Thyroid gland (tissue), 4 donors: ENCODE data around the gene PCDH19. TPM values are rescaled to one million over a fixed set of nuclear protein-coding genes. Genes with fewer than 3 reads are reported as not detected.

Experiments
- DNase-seq, 2 donors: peaks; one replicate each; pipeline ENCODE4 v3.0.0-alpha.2; 2019
- H3K27ac ChIP-seq, 3 donors: fragments of 200-600 bp; sonication (generic); 1 replicate in 2 of 3; 2 replicates in 1 of 3; pipeline ENCODE4 v1.5.1; 2016 to 2019; ENCODE audit warnings: mild to moderate bottlenecking in 1 of 3, moderate library complexity in 1 of 3
- H3K27me3 ChIP-seq: fragments of 200-600 bp; sonication (generic); one replicate; pipeline ENCODE4 v1.5.1; 2019
- H3K36me3 ChIP-seq, 2 donors: fragments of 200-600 bp; sonication (generic); one replicate each; pipeline ENCODE4 v1.5.1; 2016 to 2019
- H3K4me1 ChIP-seq, 2 donors: fragments of 200-600 bp; sonication (generic); one replicate each; pipeline ENCODE4 v1.5.1; 2017 to 2019
- H3K4me3 ChIP-seq, 3 donors: fragments of 200-600 bp; sonication (generic); replicated peaks in 1 of 3; 1 replicate in 2 of 3; 2 replicates in 1 of 3; pipeline ENCODE4 v1.5.1; 2016; ENCODE audit warnings: mild to moderate bottlenecking in 1 of 3
- H3K9me3 ChIP-seq: fragments of 200-600 bp; sonication (generic); one replicate; pipeline ENCODE4 v1.5.1; 2017
- POLR2A ChIP-seq, 2 donors: fragments of 450-650 bp; IDR thresholded peaks; one replicate each; pipeline ENCODE4 v1.6.1; 2017; ENCODE audit warnings: antibody characterized with exemption in 2 of 2, mild to moderate bottlenecking in 2 of 2, moderate library complexity in 1 of 2
- WGBS, 2 donors: methylation state at CpG; one replicate each; pipeline ENCODE4 v1.1.5; 2017; 5-methylcytosine and 5-hydroxymethylcytosine counted together
- intact Hi-C: fragments of 100-400 bp; cut with DNase I; formaldehyde crosslinking; loops from one replicate; pipeline ENCODE4 v1.15.1; 2023
- total RNA-seq, 4 donors: library from RNA; depleted of rRNA; stranded (reverse); fragments of >200 nt; gene quantifications; one replicate each; pipeline ENCODE4 v1.2.3, GENCODE V29; 2016
- TF ChIP-seq, protein P1 (sequence below), 6 experiments: fragments of 200-600 bp in 3 of 6; fragments of 450-650 bp in 3 of 6; sonication (generic) in 3 of 6; IDR thresholded peaks; one replicate each; pipeline ENCODE4 v1.5.1; 2016 to 2019; ENCODE audit warnings: antibody characterized with exemption in 6 of 6, mild to moderate bottlenecking in 2 of 6, inconsistent platforms in 1 of 6, moderate library complexity in 1 of 6

The PCDH19 gene
- total RNA-seq, 4 donors from 2014 or later: 0.40 to 0.88 (median 0.52) TPM

DNA sequence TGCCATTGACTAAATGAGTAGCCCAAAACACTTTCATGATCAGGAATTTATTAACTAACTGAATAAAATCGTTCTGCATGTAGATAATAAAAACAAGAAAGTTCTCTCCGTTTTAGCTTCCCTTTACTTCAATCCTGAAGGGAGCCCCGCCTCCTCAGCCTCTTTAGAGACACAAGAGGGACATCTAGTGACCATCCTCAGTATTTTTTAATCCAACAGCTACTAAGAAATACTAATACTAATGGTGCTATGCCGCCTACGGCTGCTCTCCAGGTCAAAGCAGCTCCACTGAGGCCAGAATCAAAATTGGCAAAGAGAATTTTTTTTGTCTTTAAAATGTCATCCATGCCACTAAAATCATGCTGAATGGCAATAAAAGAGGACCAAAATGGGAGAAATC, 3.2 kb upstream of the PCDH19 start:
- no peaks in the 10 kb centered on the region for H3K9me3 ChIP-seq
- intact Hi-C loops: no loop called here
- WGBS, 2 donors: 1% methylated on average over 5 of the region's 5 CpGs

DNA sequence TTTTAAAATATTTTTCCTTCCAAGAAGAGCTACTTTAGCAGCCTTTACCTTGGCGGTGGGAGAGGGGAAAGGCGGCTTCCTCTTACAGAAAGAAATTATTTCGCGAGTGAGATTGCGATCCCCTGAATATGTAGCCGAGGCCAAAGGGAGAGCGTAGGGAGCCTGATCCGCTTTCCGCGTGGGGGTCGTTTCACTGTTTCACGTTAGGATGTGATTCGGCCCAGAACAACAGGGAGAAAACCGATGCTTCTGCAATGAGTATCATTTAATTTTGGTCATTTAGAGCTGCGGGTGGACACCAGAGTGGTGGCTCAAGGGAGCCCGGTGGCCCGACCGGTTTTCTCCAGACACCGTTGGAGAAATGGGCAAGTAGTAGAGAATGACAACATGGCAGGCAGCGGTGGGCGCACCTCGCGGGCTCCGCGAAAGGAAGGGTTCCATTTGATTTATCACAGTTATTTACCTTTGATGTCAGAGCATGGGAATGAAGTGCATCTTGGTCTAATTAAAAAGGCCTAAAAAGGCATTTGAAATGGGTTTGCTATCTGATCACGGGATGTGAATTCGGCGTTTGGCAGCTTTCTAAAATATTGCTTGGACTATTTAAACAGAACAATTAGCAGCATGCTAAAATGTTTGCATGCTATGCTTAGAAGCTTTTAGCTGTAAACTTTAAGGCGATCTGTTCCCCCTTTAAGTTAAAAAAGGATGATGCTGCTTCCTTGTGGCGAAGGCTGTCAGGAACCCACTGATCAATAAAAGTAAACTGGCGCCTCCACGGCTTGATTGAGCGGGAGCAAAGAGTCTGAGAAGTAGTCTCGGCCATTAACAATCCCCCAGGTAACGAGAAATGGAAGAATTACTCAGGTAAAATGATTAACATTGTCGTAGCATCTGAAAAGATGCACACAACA, 2.0 kb upstream of the PCDH19 start:
- Histone ChIP-seq H3K27me3 (peaks cover 17% of the 10 kb centered on the region), H3K27ac (no peak overlapping the region), H3K4me3 (no peak overlapping the region), H3K9me3 (no peaks in the 10 kb centered on the region), H3K4me1 (peaks cover 0 to 16% of the 10 kb centered on the region in 2 donors), H3K36me3 (no peaks in the 10 kb centered on the region)
- intact Hi-C loops: no loop called here
- DNase-seq: no peak
- TF ChIP-seq POLR2A (IDR thresholded peaks at IDR 0.05): no peak
- TF ChIP-seq, protein P1, sequence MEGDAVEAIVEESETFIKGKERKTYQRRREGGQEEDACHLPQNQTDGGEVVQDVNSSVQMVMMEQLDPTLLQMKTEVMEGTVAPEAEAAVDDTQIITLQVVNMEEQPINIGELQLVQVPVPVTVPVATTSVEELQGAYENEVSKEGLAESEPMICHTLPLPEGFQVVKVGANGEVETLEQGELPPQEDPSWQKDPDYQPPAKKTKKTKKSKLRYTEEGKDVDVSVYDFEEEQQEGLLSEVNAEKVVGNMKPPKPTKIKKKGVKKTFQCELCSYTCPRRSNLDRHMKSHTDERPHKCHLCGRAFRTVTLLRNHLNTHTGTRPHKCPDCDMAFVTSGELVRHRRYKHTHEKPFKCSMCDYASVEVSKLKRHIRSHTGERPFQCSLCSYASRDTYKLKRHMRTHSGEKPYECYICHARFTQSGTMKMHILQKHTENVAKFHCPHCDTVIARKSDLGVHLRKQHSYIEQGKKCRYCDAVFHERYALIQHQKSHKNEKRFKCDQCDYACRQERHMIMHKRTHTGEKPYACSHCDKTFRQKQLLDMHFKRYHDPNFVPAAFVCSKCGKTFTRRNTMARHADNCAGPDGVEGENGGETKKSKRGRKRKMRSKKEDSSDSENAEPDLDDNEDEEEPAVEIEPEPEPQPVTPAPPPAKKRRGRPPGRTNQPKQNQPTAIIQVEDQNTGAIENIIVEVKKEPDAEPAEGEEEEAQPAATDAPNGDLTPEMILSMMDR (IDR thresholded peaks at IDR 0.05): no peak
- 24 to 43% methylated on average over 23 to 35 of the region's 36 CpGs for WGBS, 2 donors

More for the DNA sequence above, 3.2 kb upstream of the PCDH19 start:
- no peak overlapping the region for H3K4me3 ChIP-seq
- no peak overlapping the region for H3K27ac ChIP-seq
- no peaks in the 10 kb centered on the region for H3K36me3 ChIP-seq
- TF ChIP-seq, protein P1 (IDR thresholded peaks at IDR 0.05): peak in 4 of 6 experiments; percentile 39 to 55 (median 46)
- no peak for TF ChIP-seq POLR2A (IDR thresholded peaks at IDR 0.05)
- peaks cover 17% of the 10 kb centered on the region for H3K27me3 ChIP-seq
- peaks cover 0 to 16% of the 10 kb centered on the region in 2 donors for H3K4me1 ChIP-seq
- DNase-seq: peak; percentile 39 to 49

DNA sequence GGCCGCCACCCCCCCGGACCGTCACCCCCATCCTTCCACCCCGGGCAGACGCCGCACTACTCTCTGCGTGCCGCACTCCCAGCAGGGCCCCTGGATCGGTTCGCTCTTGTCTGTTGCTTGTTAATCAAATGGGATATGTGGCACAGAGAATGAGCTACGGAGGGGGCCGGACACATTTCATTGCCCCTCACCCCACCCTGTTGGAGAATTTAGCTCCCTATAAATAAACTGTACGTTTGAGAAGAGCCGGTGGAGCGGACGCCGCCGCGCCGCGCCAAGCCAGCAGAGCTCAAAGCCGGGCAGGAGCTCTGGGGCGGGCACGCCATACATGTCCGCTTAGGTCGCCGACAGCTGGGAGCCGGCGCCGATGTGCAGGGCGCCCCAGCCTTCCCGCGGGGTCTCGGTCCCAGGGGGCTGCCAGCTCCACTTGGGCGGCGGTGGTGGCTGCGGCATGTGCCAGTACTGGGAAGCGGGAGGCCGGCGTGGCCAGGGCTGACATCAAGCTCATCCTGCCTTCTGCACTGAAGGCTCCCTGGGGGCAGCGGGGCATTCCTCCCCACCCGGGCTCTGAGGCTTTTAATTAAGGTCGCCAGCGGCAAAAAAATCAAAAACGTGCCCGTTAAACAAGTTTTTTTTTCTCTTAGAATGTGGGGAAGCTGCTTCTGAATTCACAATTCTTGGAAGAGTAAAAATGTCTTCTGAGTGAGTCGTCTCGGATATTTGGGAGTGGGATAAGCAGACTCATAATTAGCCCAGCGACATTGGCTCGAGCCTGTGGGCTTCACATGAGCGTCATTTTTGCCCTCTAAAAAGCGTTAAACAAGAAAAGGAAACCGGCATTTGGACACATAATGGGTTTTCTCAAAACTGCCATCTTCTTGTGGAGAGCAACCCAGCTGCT, 1.1 kb upstream of the PCDH19 start:
- DNase-seq: no peak
- Histone ChIP-seq H3K27ac (no peak overlapping the region), H3K9me3 (no peaks in the 10 kb centered on the region), H3K4me1 (peaks cover 0 to 16% of the 10 kb centered on the region in 2 donors), H3K36me3 (no peaks in the 10 kb centered on the region), H3K4me3 (no peak overlapping the region), H3K27me3 (peaks cover 20% of the 10 kb centered on the region)
- 4 to 19% methylated on average over 11 to 24 of the region's 53 CpGs for WGBS, 2 donors
- intact Hi-C loops: no loop called here
- no peak for TF ChIP-seq POLR2A (IDR thresholded peaks at IDR 0.05)
- TF ChIP-seq, protein P1 (IDR thresholded peaks at IDR 0.05): no peak

DNA sequence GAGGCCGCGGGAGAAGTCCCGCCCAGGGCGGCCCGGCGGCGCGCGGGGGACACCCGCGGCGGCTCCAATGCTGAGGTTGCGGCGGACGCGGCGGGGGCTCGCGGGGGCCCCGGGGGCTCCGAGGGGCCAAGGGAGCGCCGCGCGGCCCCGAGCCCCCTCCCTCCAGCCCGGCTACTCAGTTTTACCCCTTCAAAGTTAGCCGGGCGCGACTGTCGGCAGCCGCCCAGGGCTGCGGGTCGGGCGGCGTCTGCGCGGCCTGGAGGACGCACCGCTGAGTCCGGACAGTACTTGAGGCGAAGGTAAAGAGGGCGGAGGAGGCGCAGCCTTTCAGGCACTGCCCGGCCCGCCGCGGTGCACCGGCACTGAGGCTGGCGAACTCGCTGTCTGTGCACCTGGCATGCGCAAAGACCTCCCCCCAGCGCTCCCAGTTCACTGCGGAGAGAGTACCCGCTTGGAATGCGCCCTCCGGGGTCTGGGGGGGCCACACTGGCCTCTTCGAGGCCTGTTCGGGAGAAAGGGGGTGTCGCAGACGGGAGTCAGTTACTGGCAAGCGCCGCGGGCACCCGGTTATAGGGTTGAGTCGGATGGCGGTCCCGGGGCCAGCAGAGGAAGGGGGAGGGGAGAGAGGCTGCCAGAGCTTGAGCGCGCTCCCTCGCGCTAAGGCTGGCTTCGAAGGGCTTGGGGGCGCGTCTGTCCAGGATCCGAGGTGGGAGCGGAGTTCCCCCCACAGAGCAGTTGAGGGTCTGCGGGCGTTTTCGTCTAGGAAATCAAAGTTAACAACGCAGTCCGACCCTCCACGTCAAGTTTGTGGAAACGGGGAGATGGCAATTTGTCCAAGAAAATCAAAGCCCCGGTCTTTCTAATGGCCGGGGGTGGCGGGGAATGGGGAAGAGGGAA, 1.1 kb downstream of the PCDH19 start:
- Histone ChIP-seq H3K4me1 (peaks cover 0 to 16% of the 10 kb centered on the region in 2 donors), H3K27ac (no peak overlapping the region), H3K36me3 (no peaks in the 10 kb centered on the region), H3K9me3 (no peaks in the 10 kb centered on the region), H3K4me3 (peak overlapping the region in 1 of 3 donors; percentile 11), H3K27me3 (peaks cover 20% of the 10 kb centered on the region)
- intact Hi-C loops: no loop called here
- 0% methylated on average over 3 of the region's 87 CpGs; no CpG with 5 or more reads in 1 of the 2 donors for WGBS, 2 donors
- TF ChIP-seq, protein P1 (IDR thresholded peaks at IDR 0.05): no peak
- TF ChIP-seq POLR2A (IDR thresholded peaks at IDR 0.05): no peak
- no peak for DNase-seq
